ENCODE measurements around the gene SIGMAR1.

- TF ChIP-seq CTCF (IDR thresholded peaks at IDR 0.05 in 8 of 11, conservative IDR thresholded peaks at IDR 0.05 in 3 of 11): no peak
- TF ChIP-seq POLR2AphosphoS5 (IDR thresholded peaks at IDR 0.05): no peak
- TF ChIP-seq POLR2A (IDR thresholded peaks at IDR 0.05): no peak
Observed at GRCh38 chr9:34684145-34684544, 46.6 kb upstream of the SIGMAR1 start.

Data from spleen (tissue), 7 donors.